Mammary microvascular endothelial cell (primary cell): ENCODE data around the gene KRTAP2-3. TPM values are rescaled to one million over a fixed set of nuclear protein-coding genes. Genes with fewer than 3 reads are reported as not detected.

Source experiments
- total RNA-seq: library from RNA; depleted of rRNA; stranded (reverse); fragments of >200 nt; gene quantifications from 2 replicates; pipeline ENCODE4 v1.2.3, GENCODE V29; 2015

The KRTAP2-3 gene, protein sequence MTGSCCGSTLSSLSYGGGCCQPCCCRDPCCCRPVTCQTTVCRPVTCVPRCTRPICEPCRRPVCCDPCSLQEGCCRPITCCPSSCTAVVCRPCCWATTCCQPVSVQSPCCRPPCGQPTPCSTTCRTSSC
- total RNA-seq: not detected in 2 replicates

DNA sequence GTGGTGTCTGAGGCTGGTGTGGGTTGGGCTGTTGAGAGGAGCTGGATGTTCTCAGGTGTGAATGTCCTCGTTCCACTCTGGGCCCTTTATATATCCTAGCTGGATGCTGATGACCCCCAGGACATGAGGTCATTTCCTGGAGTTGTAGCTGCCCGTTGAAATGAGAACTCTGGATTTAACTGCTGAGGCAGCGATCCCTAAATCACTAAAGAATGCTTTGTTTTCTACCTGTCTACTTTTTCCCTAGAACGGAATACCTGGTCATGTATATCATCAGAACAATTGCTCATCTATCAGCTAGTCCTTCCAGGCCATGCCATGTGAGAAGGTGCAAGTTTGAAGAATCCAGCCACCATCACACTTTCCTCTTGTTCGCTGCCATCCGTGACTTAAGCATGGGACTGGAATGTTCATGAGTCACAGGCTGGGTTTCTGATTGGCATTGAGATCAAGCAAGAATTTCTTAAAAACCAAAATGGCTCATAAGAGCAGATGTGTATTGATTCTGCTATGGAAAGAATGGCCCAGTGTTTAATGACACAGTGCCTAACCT is at the start of gene KRTAP2-3:
TSS of gene KRTAP2-3 (minus strand) at position 63 of the 553 bp plus-strand sequence. CDS start 64 bp downstream, outside the sequence.

DNA sequence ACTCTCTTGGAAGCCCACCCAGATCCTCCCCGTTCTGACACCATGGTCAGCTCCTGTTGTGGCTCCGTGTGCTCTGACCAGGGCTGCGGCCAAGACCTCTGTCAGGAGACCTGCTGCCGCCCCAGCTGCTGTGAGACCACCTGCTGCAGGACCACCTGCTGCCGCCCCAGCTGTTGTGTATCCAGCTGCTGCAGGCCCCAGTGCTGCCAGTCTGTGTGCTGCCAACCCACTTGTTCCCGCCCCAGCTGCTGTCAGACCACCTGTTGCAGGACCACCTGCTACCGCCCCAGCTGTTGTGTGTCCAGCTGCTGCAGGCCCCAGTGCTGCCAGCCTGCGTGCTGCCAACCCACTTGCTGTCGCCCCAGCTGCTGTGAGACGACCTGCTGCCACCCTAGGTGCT is 45.4 kb upstream of the KRTAP2-3 start, which contains the start of gene KRTAP4-9:
TSS of gene KRTAP4-9 (plus strand) at position 43 of the 400 bp plus-strand sequence. CDS start at position 43, 0 bp downstream.

DNA sequence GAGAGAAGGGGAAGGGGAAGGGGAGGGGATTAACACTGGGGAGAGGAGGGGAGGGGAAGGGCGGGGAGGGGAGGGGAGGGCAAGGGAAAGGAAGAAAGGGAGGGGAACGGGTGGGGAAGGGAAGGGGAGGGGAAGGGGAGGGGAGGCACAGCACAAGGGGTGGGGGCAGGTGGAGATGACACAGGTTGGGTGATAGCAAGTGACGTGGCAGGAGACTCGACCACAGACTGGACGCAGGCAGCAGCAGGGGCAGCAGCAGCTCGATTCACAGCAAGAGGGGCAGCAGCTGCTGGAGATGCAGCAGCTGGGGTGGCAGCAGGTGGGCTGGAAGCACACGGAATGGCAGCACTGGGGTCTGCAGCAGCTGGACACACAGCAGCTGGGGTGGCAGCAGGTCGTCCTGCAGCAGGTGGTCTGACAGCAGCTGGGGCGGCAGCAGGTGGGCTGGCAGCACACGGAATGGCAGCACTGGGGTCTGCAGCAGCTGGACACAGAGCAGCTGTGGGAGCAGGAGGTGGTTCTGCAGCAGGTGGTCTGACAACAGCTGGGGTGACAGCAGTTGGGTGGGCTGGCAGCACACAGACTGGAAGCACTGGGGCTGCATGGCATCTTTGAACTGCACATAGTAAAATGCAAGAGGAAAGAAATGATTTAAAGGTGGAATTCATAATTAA is 41.8 kb upstream of the KRTAP2-3 start, which contains the start of gene KRTAP4-16:
TSS of gene KRTAP4-16 (minus strand) at position 624 of the 674 bp plus-strand sequence. CDS start at position 624, 0 bp downstream.

DNA sequence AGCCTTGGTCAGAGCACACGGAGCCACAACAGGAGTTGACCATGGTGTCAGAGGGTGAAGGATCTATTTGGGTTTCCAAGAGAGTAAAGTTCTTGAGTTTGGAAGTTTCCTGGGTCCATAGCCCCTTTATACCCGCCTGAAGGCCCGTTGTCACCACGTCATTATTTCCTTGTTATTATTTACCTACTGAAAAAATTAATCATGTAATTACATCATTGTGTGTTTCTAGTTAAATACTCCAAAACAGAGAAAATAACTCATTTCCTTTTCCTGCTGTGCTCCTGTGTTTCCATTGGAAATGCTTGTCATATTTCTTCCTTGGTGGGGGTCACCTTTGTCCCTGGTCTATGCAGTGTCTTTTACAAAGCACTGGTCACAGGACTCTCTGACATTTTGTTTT is 38.1 kb upstream of the KRTAP2-3 start, which contains the start of gene KRTAP4-8:
TSS of gene KRTAP4-8 (minus strand) at position 101 of the 400 bp plus-strand sequence. CDS start at position 43, 58 bp downstream.

GRCh38 chr17:41084100-41084856 is 24.4 kb upstream of the KRTAP2-3 start, which contains the start of gene KRTAP4-7:
Gene KRTAP4-7, plus strand, starts transcription at chr17:41084150. Its CDS starts 57 bp downstream, at chr17:41084207.

GRCh38 chr17:41065829-41066624 is 6.1 kb upstream of the KRTAP2-3 start, which contains the start of gene KRTAP2-4:
Gene KRTAP2-4, minus strand, starts transcription at chr17:41065879. Its CDS starts 34 bp downstream, at chr17:41065845.

GRCh38 chr17:41055130-41055529 is 4.8 kb downstream of the KRTAP2-3 start, which contains the start of gene KRTAP2-2:
Gene KRTAP2-2, minus strand, starts transcription at chr17:41055230. Its CDS starts 19 bp downstream, at chr17:41055211.

DNA sequence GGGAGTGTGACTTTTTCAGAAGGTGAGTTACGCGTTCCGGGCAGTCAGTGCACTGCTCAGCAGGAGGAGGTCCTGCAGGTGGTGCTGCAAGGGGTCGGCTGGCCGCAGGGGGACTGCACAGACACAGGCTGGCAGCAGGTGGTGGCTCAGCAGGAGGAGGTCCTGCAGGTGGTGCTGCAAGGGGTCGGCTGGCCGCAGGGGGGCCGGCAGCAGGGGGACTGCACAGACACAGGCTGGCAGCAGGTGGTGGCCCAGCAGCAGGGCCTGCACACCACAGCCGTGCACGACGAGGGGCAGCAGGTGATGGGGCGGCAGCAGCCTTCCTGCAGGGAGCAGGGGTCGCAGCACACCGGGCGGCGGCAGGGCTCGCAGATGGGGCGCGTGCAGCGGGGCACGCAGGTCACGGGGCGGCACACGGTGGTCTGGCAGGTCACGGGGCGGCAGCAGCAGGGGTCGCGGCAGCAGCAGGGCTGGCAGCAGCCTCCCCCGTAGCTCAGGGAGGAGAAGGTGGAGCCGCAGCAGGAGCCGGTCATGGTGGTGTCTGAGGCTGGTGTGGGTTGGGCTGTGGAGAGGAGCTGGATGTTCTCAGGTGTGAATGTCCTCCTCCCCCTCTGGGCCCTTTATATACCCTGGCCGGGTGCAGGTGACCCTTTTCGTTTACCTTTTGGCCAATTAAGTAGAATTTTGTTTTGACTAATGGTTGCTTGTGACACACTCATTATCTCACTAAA is 13.0 kb downstream of the KRTAP2-3 start, which contains the start of gene KRTAP2-1:
TSS of gene KRTAP2-1 (minus strand) at position 582 of the 731 bp plus-strand sequence. CDS start at position 533, 49 bp downstream.

GRCh38 chr17:41040783-41041571 is 18.9 kb downstream of the KRTAP2-3 start, which contains the start of gene KRTAP1-1:
Gene KRTAP1-1, minus strand, starts transcription at chr17:41041450. Its CDS starts 53 bp downstream, at chr17:41041397.

GRCh38 chr17:41034346-41034935 is 25.5 kb downstream of the KRTAP2-3 start, which contains the start of gene KRTAP1-3:
Gene KRTAP1-3, minus strand, starts transcription at chr17:41034874. Its CDS starts 53 bp downstream, at chr17:41034821.

DNA sequence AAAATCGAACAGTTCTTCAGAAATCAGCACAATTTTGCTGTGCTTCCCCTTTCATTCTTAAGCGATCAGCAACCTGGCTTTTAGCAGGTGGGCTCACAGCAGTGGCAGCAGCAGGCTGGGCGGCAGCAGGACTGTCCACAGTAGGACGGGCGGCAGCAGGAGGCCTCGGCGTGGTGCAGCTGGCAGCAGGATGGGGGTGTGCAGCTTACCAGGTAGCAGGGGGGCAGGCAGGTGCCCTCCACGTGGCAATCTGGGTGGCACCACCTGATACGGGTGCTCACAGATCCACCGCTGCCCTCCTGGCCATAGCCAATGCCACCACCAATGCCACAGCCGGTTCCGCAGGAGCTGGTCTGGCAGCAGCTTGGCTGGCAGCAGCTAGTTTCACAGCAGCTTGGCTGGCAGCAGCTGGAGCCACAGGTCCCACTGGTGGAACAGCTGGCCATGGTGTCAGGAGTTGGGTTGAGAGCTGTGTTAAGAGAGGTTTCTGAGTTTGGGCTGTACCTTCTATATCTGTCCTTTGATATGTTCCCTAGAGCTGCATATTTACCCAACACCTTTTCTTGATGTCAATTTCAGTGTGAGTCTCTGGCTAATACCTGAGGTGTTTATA is 30.2 kb downstream of the KRTAP2-3 start, which contains the start of gene KRTAP1-4:
TSS of gene KRTAP1-4 (minus strand) at position 563 of the 613 bp plus-strand sequence. CDS start at position 446, 117 bp downstream.

DNA sequence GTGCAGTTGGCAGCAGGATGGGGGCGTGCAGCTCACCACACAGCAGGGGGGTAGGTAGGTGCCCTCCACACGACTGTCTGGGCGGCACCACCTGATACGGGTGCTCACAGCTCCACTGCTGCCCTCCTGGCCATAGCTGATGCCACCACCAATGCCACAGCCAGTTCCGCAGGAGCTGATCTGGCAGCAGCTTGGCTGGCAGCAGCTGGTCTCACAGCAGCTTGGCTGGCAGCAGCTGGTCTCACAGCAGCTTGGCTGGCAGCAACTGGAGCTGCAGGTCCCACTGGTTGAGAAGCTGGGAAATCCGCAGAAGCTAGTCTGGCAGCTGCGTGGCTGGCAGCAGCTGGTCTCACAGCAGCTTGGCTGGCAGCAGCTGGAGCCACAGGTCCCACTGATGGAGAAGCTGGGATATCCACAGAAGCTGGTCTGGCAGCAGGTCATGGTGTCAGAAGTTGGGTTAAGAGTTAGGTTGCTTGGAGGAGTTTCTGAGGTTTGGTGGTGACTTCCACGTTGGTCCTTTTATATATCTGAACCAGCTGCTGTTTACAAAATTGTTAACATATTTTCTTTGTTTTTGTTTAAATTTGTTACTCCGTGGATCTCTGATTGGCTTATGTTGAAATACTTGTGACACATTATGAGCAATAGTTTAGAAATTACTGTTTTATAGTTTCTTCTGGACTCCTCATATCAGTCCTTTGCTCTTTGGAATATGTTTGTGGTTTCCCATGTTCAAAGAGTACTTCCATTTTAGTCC is 33.0 kb downstream of the KRTAP2-3 start, which contains the start of gene KRTAP1-5:
TSS of gene KRTAP1-5 (minus strand) at position 494 of the 757 bp plus-strand sequence. CDS start at position 441, 53 bp downstream.

Other genes with a start within 250 kb of the KRTAP2-3 start
- gene KRT10, start 237.5 kb downstream of the KRTAP2-3 start, total RNA-seq: 21.9 and 23.3 TPM in 2 replicates
- gene KRT12, start 192.9 kb downstream of the KRTAP2-3 start, total RNA-seq: not detected in 2 replicates
- gene KRT20, start 174.9 kb downstream of the KRTAP2-3 start, total RNA-seq: not detected in 2 replicates
- gene KRT23, start 122.5 kb downstream of the KRTAP2-3 start, total RNA-seq: not detected in 2 replicates
- not detected in 2 replicates for gene KRT39, start 93.2 kb downstream of the KRTAP2-3 start, total RNA-seq
- gene KRT40, start 75.8 kb downstream of the KRTAP2-3 start, total RNA-seq: not detected in 2 replicates
- gene KRTAP3-3, start 66.0 kb downstream of the KRTAP2-3 start, total RNA-seq: not detected in 2 replicates
- gene KRTAP3-2, start 60.2 kb downstream of the KRTAP2-3 start, total RNA-seq: not detected in 2 replicates
- gene KRTAP3-1, start 51.0 kb downstream of the KRTAP2-3 start, total RNA-seq: not detected in 2 replicates
- gene KRTAP1-5, start 32.9 kb downstream of the KRTAP2-3 start, total RNA-seq: not detected in 2 replicates
- gene KRTAP1-4, start 29.9 kb downstream of the KRTAP2-3 start, total RNA-seq: not detected in 2 replicates
- gene KRTAP1-3, start 25.2 kb downstream of the KRTAP2-3 start, total RNA-seq: not detected in 2 replicates
- gene KRTAP1-1, start 18.7 kb downstream of the KRTAP2-3 start, total RNA-seq: not detected in 2 replicates
- not detected in 2 replicates for gene KRTAP2-1, start 12.8 kb downstream of the KRTAP2-3 start, total RNA-seq
- not detected in 2 replicates for gene KRTAP2-2, start 4.9 kb downstream of the KRTAP2-3 start, total RNA-seq
- gene KRTAP2-4, start 5.8 kb upstream of the KRTAP2-3 start, total RNA-seq: not detected in 2 replicates
- not detected in 2 replicates for gene KRTAP4-7, start 24.0 kb upstream of the KRTAP2-3 start, total RNA-seq
- gene KRTAP4-8, start 38.0 kb upstream of the KRTAP2-3 start, total RNA-seq: not detected in 2 replicates
- gene KRTAP4-16, start 42.1 kb upstream of the KRTAP2-3 start, total RNA-seq: not detected in 2 replicates
- gene KRTAP4-9, start 45.3 kb upstream of the KRTAP2-3 start, total RNA-seq: not detected in 2 replicates
- not detected in 2 replicates for gene KRTAP4-11, start 58.3 kb upstream of the KRTAP2-3 start, total RNA-seq
- not detected in 2 replicates for gene KRTAP4-12, start 64.1 kb upstream of the KRTAP2-3 start, total RNA-seq
- gene KRTAP4-6, start 80.4 kb upstream of the KRTAP2-3 start, total RNA-seq: not detected in 2 replicates
- not detected in 2 replicates for gene KRTAP4-5, start 89.7 kb upstream of the KRTAP2-3 start, total RNA-seq
- gene KRTAP4-4, start 100.6 kb upstream of the KRTAP2-3 start, total RNA-seq: not detected in 2 replicates
- not detected in 2 replicates for gene KRTAP4-3, start 108.1 kb upstream of the KRTAP2-3 start, total RNA-seq
- gene KRTAP4-2, start 118.1 kb upstream of the KRTAP2-3 start, total RNA-seq: not detected in 2 replicates
- not detected in 2 replicates for gene KRTAP4-1, start 124.8 kb upstream of the KRTAP2-3 start, total RNA-seq
- not detected in 2 replicates for gene KRTAP9-1, start 129.8 kb upstream of the KRTAP2-3 start, total RNA-seq
- gene KRTAP9-2, start 166.5 kb upstream of the KRTAP2-3 start, total RNA-seq: not detected in 2 replicates
- gene KRTAP9-3, start 172.3 kb upstream of the KRTAP2-3 start, total RNA-seq: not detected in 2 replicates
- gene KRTAP9-8, start 177.9 kb upstream of the KRTAP2-3 start, total RNA-seq: not detected in 2 replicates
- not detected in 2 replicates for gene KRTAP9-4, start 189.6 kb upstream of the KRTAP2-3 start, total RNA-seq
- not detected in 2 replicates for gene KRTAP9-9, start 195.3 kb upstream of the KRTAP2-3 start, total RNA-seq
- gene KRTAP9-6, start 205.3 kb upstream of the KRTAP2-3 start, total RNA-seq: not detected in 2 replicates
- gene KRTAP9-7, start 215.6 kb upstream of the KRTAP2-3 start, total RNA-seq: not detected in 2 replicates
- not detected in 2 replicates for gene KRTAP29-1, start 242.7 kb upstream of the KRTAP2-3 start, total RNA-seq
- gene KRTAP16-1, start 249.2 kb upstream of the KRTAP2-3 start, total RNA-seq: not detected in 2 replicates